Esophagus squamous epithelium (tissue), 4 donors: Measurements from ENCODE around the gene CKB.

Experiments used
- POLR2A ChIP-seq, 4 donors: fragments of 450-650 bp; IDR thresholded peaks; one replicate each; pipeline ENCODE4 v1.6.1; 2017; ENCODE audit warnings: antibody characterized with exemption in 4 of 4, mild to moderate bottlenecking in 4 of 4, moderate library complexity in 3 of 4
- TF ChIP-seq, protein P1 (sequence below), 6 experiments: fragments of 450-650 bp in 4 of 6; fragments of 200-600 bp in 2 of 6; sonication (generic) in 2 of 6; IDR thresholded peaks; one replicate each; pipeline ENCODE4 v1.5.1; 2016 to 2019; ENCODE audit warnings: antibody characterized with exemption in 6 of 6, mild to moderate bottlenecking in 4 of 6, moderate library complexity in 4 of 6

DNA sequence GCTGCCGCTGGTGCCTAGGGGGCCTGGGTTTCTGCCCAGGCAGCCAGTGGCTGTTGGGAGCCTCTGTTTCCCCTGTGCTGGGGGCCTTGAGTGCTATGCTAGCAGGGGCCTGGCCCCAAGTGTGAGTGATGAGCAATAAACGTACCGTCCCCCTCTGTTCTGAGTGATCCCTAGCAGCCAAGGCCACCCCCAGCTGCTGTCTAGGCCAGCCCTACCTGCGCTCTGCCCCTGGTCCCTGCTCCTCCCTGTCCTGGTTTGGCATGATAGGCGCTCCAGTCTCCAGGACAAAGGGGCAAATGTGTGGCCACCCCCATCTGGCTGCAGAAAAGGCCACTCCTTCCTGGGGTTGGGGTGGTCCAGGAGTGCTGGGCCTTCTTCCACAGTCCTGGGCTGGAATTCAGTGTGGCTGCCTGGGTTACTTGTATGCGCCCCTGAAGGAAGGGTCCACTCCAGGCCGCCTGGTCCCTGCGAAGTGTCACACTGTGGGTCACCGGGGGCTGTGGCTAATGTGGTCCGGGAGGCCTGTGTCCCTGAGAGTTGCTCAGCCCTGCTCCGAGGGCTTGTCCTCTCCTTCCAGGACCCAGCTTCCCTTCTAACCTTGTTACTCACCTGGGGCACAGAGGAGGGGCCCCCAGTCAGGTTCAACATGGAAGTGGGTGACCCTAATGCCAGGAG lies 13.4 kb upstream of the CKB start:
- no peak for TF ChIP-seq POLR2A (IDR thresholded peaks at IDR 0.05)
- TF ChIP-seq, protein P1, sequence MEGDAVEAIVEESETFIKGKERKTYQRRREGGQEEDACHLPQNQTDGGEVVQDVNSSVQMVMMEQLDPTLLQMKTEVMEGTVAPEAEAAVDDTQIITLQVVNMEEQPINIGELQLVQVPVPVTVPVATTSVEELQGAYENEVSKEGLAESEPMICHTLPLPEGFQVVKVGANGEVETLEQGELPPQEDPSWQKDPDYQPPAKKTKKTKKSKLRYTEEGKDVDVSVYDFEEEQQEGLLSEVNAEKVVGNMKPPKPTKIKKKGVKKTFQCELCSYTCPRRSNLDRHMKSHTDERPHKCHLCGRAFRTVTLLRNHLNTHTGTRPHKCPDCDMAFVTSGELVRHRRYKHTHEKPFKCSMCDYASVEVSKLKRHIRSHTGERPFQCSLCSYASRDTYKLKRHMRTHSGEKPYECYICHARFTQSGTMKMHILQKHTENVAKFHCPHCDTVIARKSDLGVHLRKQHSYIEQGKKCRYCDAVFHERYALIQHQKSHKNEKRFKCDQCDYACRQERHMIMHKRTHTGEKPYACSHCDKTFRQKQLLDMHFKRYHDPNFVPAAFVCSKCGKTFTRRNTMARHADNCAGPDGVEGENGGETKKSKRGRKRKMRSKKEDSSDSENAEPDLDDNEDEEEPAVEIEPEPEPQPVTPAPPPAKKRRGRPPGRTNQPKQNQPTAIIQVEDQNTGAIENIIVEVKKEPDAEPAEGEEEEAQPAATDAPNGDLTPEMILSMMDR (IDR thresholded peaks at IDR 0.05): no peak
